CD4-positive, alpha-beta T cell (primary cell): ENCODE data around the gene POP4. TPM values are rescaled to one million over a fixed set of nuclear protein-coding genes. Genes with fewer than 3 reads are reported as not detected.

ENCODE experiments used
- ATAC-seq: fragments of 200-7000 bp; cut with Tn5 transposase; one replicate; pipeline ENCODE4 v1.10.0; 2022; ENCODE audit warnings: mild to moderate bottlenecking; ENCODE audit not compliant: poor library complexity
- CTCF ChIA-PET: fragments of 350-600 bp; sonication (Branson Sonifier 250); formaldehyde crosslinking; loops from one replicate; lab custom pipeline; 2021; ENCODE audit warnings: antibody characterized with exemption, inconsistent platforms; lab: Charles Lee
- POLR2A ChIA-PET: fragments of 350-600 bp; sonication (Branson Sonifier 250); formaldehyde crosslinking; loops from one replicate; lab custom pipeline; 2021; ENCODE audit warnings: antibody characterized with exemption, inconsistent platforms; lab: Charles Lee
- DNase-seq, 14 experiments: peaks; one replicate each; pipeline ENCODE4 v3.0.0-alpha.2; 2013 to 2020; ENCODE audit warnings: mixed read lengths in 2 of 14
- H3K27ac ChIP-seq, 2 donors: one replicate each; pipeline versions ENCODE4 v1.5.1 to v1.7.0; 2013; ENCODE audit warnings: low read length in 2 of 2, low read depth in 1 of 2, mild to moderate bottlenecking in 1 of 2
- H3K27me3 ChIP-seq, 2 experiments: 1 replicate in 1 of 2; 2 replicates in 1 of 2; pipeline versions ENCODE4 v1.6.1 to v1.7.0; 2013; ENCODE audit warnings: low read length in 2 of 2, control low read depth in 1 of 2, mild to moderate bottlenecking in 1 of 2, moderate library complexity in 1 of 2; ENCODE audit not compliant: insufficient read depth in 2 of 2, control insufficient read depth in 1 of 2
- H3K36me3 ChIP-seq: one replicate; pipeline ENCODE4 v1.6.1; 2013; ENCODE audit warnings: low read length, control low read depth; ENCODE audit not compliant: insufficient read depth
- H3K4me1 ChIP-seq: one replicate; pipeline ENCODE4 v1.6.1; 2013; ENCODE audit warnings: low read length, control low read depth; ENCODE audit not compliant: insufficient read depth
- H3K4me3 ChIP-seq: one replicate; pipeline ENCODE4 v1.5.1; 2013; ENCODE audit warnings: mild to moderate bottlenecking, low read length, moderate library complexity
- H3K9me3 ChIP-seq, 2 experiments: 1 replicate in 1 of 2; 2 replicates in 1 of 2; pipeline versions ENCODE4 v1.6.1 to v1.7.0; 2013; ENCODE audit warnings: low read length in 2 of 2, mild to moderate bottlenecking in 2 of 2, control low read depth in 1 of 2, moderate library complexity in 1 of 2; ENCODE audit not compliant: control insufficient read depth in 1 of 2, insufficient read depth in 1 of 2
- H3K27ac Mint-ChIP-seq: one replicate; pipeline ENCODE4 v1.8.0; 2020; ENCODE audit warnings: mixed read lengths
- H3K27me3 Mint-ChIP-seq: one replicate; pipeline ENCODE4 v1.8.0; 2021; ENCODE audit warnings: mixed read lengths
- H3K36me3 Mint-ChIP-seq: one replicate; pipeline ENCODE4 v1.8.0; 2021; ENCODE audit warnings: low read depth, mixed read lengths
- H3K4me1 Mint-ChIP-seq: one replicate; pipeline ENCODE4 v1.8.0; 2021; ENCODE audit warnings: low read depth, mixed read lengths
- H3K4me3 Mint-ChIP-seq: one replicate; pipeline ENCODE4 v1.8.0; 2020; ENCODE audit warnings: mild to moderate bottlenecking, mixed read lengths
- H3K9me3 Mint-ChIP-seq: one replicate; pipeline ENCODE4 v1.8.0; 2020; ENCODE audit warnings: mixed read lengths
- CTCF ChIP-seq: fragments of 200-600 bp; IDR thresholded peaks from one replicate; pipeline ENCODE4 v1.8.0; 2022; ENCODE audit warnings: antibody characterized with exemption, mild to moderate bottlenecking
- intact Hi-C, 2 experiments: fragments of 100-400 bp; cut with DNase I in 1 of 2; cut with micrococcal nuclease in 1 of 2; formaldehyde crosslinking; loops; one replicate each; pipeline versions ENCODE4 v1.15.1 to v1.9.0; 2023 to 2025; cut with DNase I, micrococcal nuclease
- total RNA-seq, 174 experiments: library from RNA in 2 of 174; stranded (reverse) in 2 of 174; gene quantifications; one replicate each; pipeline ENCODE4 v1.2.3 and lab custom pipeline; 2021 to 2026

The POP4 gene
- total RNA-seq, 2 experiments from 2014 or later, result 40.5 to 42.0 TPM

- Mint-ChIP-seq H3K36me3 (no peaks in the 10 kb centered on the region), H3K9me3 (no peaks in the 10 kb centered on the region), H3K4me1 (no peaks in the 10 kb centered on the region), H3K4me3 (no peak overlapping the region), H3K27me3 (peaks cover 43% of the 10 kb centered on the region), H3K27ac (no peak overlapping the region)
- Histone ChIP-seq H3K27ac (no peak overlapping the region), H3K27me3 (peaks cover 5 to 12% of the 10 kb centered on the region in 2 experiments), H3K9me3 (peaks cover 0 to 7% of the 10 kb centered on the region in 2 experiments), H3K36me3 (no peaks in the 10 kb centered on the region), H3K4me1 (no peaks in the 10 kb centered on the region), H3K4me3 (no peak overlapping the region)
- POLR2A ChIA-PET, result no interaction called here
- TF ChIP-seq CTCF, result no peak
- DNase-seq (no peak), ATAC-seq (no peak)
- CTCF ChIA-PET, result no interaction called here
- intact Hi-C loops, result no loop called here
Measured at GRCh38 chr19:29566496-29567054, 39.5 kb upstream of the POP4 start.

DNA sequence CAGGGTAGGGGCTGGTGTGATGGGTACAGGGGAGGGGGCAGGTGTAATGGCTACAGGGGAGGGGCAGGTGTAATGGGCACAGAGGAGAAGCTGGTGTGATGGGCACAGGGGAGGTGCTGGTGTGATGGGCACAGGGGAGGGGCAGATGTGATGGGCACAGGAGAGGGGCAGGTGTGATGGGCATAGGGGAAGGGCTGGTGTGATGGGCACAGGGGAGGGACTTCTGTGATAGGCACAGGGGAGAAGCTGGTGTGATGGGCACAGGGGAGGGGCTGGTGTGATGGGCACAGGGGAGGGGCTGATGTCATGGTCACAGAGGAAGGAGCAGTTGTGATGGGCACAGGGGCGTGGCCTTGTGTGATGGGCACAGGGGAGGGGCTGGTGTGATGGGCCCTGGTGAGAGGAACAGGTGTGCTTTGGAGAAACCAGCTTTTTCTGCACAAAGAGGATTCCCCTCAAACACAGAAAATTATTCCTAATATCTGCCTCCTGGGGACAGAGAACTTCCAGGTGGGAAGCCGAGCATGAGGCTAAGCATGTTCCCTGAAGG, 38.6 kb upstream of the POP4 start:
- intact Hi-C loops, result no loop called here
- H3K4me3 Mint-ChIP-seq, result no peak overlapping the region
- H3K4me1 Mint-ChIP-seq, result no peaks in the 10 kb centered on the region
- no peak for TF ChIP-seq CTCF
- ChIA-PET CTCF (no interaction called here), POLR2A (no interaction called here)
- Histone ChIP-seq H3K36me3 (no peaks in the 10 kb centered on the region), H3K4me3 (no peak overlapping the region), H3K9me3 (peaks cover 0 to 4% of the 10 kb centered on the region in 2 experiments), H3K4me1 (no peaks in the 10 kb centered on the region), H3K27me3 (peaks cover 5 to 16% of the 10 kb centered on the region in 2 experiments), H3K27ac (no peak overlapping the region)
- ATAC-seq (no peak), DNase-seq (no peak)
- H3K27me3 Mint-ChIP-seq, result peaks cover 46% of the 10 kb centered on the region
- H3K27ac Mint-ChIP-seq, result no peak overlapping the region
- H3K36me3 Mint-ChIP-seq, result no peaks in the 10 kb centered on the region
- H3K9me3 Mint-ChIP-seq, result no peaks in the 10 kb centered on the region

DNA sequence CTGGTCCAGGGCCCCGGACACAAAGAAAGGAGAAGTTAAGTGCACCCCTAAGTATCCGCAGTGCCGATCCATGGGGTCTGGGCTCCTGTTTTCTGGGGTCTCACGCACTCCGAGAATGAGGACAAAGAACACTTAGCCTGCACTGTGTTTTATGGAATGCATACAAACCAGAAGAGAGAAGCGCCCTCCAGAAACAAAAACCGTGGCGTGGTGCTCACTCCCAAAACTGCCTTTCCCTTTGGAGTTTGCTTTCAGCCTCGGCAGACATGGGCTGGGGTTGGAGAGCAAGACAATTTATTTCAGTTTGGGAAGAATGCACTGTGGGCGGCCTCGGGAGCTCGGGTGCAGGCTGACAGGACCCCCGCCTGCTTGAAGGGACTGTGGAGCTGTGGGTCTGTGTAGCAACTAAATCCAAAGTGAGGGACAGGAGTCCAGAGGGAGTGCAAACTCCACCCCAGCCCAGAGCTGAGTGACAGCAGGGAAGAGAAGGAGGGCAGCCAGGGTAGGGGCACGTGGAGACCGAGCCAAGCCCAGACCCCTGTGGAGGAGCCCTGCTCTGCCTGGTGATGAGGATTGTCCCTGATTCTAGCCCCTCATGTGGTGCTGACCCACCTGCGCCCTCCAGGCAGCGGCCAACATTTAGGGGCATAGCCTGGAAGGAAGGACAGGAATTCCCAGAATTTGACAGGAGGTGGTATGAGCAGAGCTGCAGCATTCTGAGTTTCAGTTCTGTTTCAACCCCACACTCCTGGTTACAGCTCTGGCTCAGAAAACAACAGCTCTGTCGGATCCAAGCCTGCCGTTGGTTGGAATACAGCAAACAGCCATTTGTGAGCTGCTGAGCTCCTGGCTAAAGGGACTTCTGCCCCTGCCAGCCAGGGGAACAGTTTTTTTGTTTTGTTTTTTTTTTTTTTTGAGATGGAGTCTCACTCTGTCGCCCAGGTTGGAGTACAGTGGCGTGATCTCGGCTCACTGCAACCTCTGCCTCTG, 37.8 kb upstream of the POP4 start:
- H3K27me3 Mint-ChIP-seq, result peaks cover 46% of the 10 kb centered on the region
- H3K27ac Mint-ChIP-seq, result no peak overlapping the region
- Histone ChIP-seq H3K27ac (no peak overlapping the region), H3K4me3 (no peak overlapping the region), H3K9me3 (peaks cover 0 to 4% of the 10 kb centered on the region in 2 experiments), H3K4me1 (no peaks in the 10 kb centered on the region), H3K36me3 (no peaks in the 10 kb centered on the region), H3K27me3 (peaks cover 3 to 17% of the 10 kb centered on the region in 2 experiments)
- intact Hi-C loops, result no loop called here
- TF ChIP-seq CTCF, result no peak
- ATAC-seq (no peak), DNase-seq (no peak)
- no peaks in the 10 kb centered on the region for H3K36me3 Mint-ChIP-seq
- CTCF ChIA-PET, result no interaction called here
- no peaks in the 10 kb centered on the region for H3K9me3 Mint-ChIP-seq
- no peak overlapping the region for H3K4me3 Mint-ChIP-seq
- H3K4me1 Mint-ChIP-seq, result no peaks in the 10 kb centered on the region
- POLR2A ChIA-PET, result no interaction called here
